ENCODE data around the gene FBXW12. TPM values are rescaled to one million over a fixed set of nuclear protein-coding genes. Genes with fewer than 3 reads are reported as not detected.
A peak's percentile ranks its signal among the peaks of the same experiment; 100 is the strongest.

FBXW12 gene
- total RNA-seq, 2 donors from 2014 or later = not detected

- DNase-seq (no peak), ATAC-seq (no peak)
- H3K9me3 ChIP-seq (ENCODE audit: control insufficient read depth, low read length, poor library complexity, severe bottlenecking) = no peaks in the 10 kb centered on the region
- peaks cover 6% of the 10 kb centered on the region for H3K36me3 Mint-ChIP-seq (ENCODE audit: low read depth)
- H3K27ac Mint-ChIP-seq = no peak overlapping the region
- H3K27me3 Mint-ChIP-seq = peaks cover 42% of the 10 kb centered on the region
- no peaks in the 10 kb centered on the region for H3K4me1 Mint-ChIP-seq
- H3K4me3 Mint-ChIP-seq = no peak overlapping the region
Observed at GRCh38 chr3:48353987-48354386, 18.0 kb upstream of the FBXW12 start.

- no peak for DNase-seq
Observed at GRCh38 chr3:48356419-48356818, 15.6 kb upstream of the FBXW12 start.

GRCh38 chr3:48361928-48362327 is 10.1 kb upstream of the FBXW12 start:
- Mint-ChIP-seq H3K27ac (no peak overlapping the region), H3K27me3 (no peaks in the 10 kb centered on the region), H3K4me3 (no peak overlapping the region), H3K4me1 (no peaks in the 10 kb centered on the region), H3K36me3 (ENCODE audit: low read depth) (no peaks in the 10 kb centered on the region)
- DNase-seq (no peak), ATAC-seq (no peak)
- H3K9me3 ChIP-seq (ENCODE audit: control insufficient read depth, low read length, poor library complexity, severe bottlenecking) = no peaks in the 10 kb centered on the region

More at GRCh38 chr3:48356419-48356818, 15.6 kb upstream of the FBXW12 start:
- H3K36me3 Mint-ChIP-seq (ENCODE audit: low read depth) = peaks cover 6% of the 10 kb centered on the region
- no peaks in the 10 kb centered on the region for H3K4me1 Mint-ChIP-seq
- no peak overlapping the region for H3K4me3 Mint-ChIP-seq
- peaks cover 38% of the 10 kb centered on the region for H3K27me3 Mint-ChIP-seq
- ATAC-seq = no peak
- no peaks in the 10 kb centered on the region for H3K9me3 ChIP-seq (ENCODE audit: control insufficient read depth, low read length, poor library complexity, severe bottlenecking)
- no peak overlapping the region for H3K27ac Mint-ChIP-seq

- DNase-seq (no peak), ATAC-seq (no peak)
- H3K9me3 ChIP-seq (ENCODE audit: control insufficient read depth, low read length, poor library complexity, severe bottlenecking) = no peaks in the 10 kb centered on the region
- Mint-ChIP-seq H3K27me3 (no peaks in the 10 kb centered on the region), H3K4me1 (no peaks in the 10 kb centered on the region), H3K4me3 (no peak overlapping the region), H3K36me3 (ENCODE audit: low read depth) (no peaks in the 10 kb centered on the region), H3K27ac (no peak overlapping the region)
Observed at GRCh38 chr3:48364840-48365239, 7.2 kb upstream of the FBXW12 start.

- H3K9me3 ChIP-seq (ENCODE audit: control insufficient read depth, low read length, poor library complexity, severe bottlenecking) = no peaks in the 10 kb centered on the region
- ATAC-seq (no peak), DNase-seq (no peak)
- H3K27me3 Mint-ChIP-seq = no peaks in the 10 kb centered on the region
- no peak overlapping the region for H3K4me3 Mint-ChIP-seq
- no peak overlapping the region for H3K27ac Mint-ChIP-seq
- no peaks in the 10 kb centered on the region for H3K36me3 Mint-ChIP-seq (ENCODE audit: low read depth)
- peaks cover 6% of the 10 kb centered on the region for H3K4me1 Mint-ChIP-seq
Observed at GRCh38 chr3:48367201-48367600, 4.8 kb upstream of the FBXW12 start.

- ATAC-seq = no peak
- H3K36me3 Mint-ChIP-seq (ENCODE audit: low read depth) = no peaks in the 10 kb centered on the region
- H3K4me1 Mint-ChIP-seq = peaks cover 9% of the 10 kb centered on the region
- H3K27me3 Mint-ChIP-seq = no peaks in the 10 kb centered on the region
- DNase-seq = no peak
- H3K4me3 Mint-ChIP-seq = no peak overlapping the region
- H3K9me3 ChIP-seq (ENCODE audit: control insufficient read depth, low read length, poor library complexity, severe bottlenecking) = no peaks in the 10 kb centered on the region
- H3K27ac Mint-ChIP-seq = peak overlapping the region; percentile 69
Observed at GRCh38 chr3:48369693-48370332, 2.2 kb upstream of the FBXW12 start.

- peaks cover 9% of the 10 kb centered on the region for H3K4me1 Mint-ChIP-seq
- H3K4me3 Mint-ChIP-seq = no peak overlapping the region
Observed at GRCh38 chr3:48370333-48370713, 1.7 kb upstream of the FBXW12 start.

GRCh38 chr3:48372377-48372770 is 355 bp downstream of the FBXW12 start:
- Mint-ChIP-seq H3K27me3 (no peaks in the 10 kb centered on the region), H3K4me1 (peaks cover 9% of the 10 kb centered on the region), H3K27ac (no peak overlapping the region), H3K4me3 (no peak overlapping the region), H3K36me3 (ENCODE audit: low read depth) (no peaks in the 10 kb centered on the region)
- no peak for ATAC-seq
- no peak for DNase-seq
- H3K9me3 ChIP-seq (ENCODE audit: control insufficient read depth, low read length, poor library complexity, severe bottlenecking) = no peaks in the 10 kb centered on the region

More at GRCh38 chr3:48370333-48370713, 1.7 kb upstream of the FBXW12 start:
- no peak overlapping the region for H3K27ac Mint-ChIP-seq
- no peak for ATAC-seq
- no peak for DNase-seq
- no peaks in the 10 kb centered on the region for H3K9me3 ChIP-seq (ENCODE audit: control insufficient read depth, low read length, poor library complexity, severe bottlenecking)
- H3K27me3 Mint-ChIP-seq = no peaks in the 10 kb centered on the region
- no peaks in the 10 kb centered on the region for H3K36me3 Mint-ChIP-seq (ENCODE audit: low read depth)

- peaks cover 9% of the 10 kb centered on the region for H3K4me1 Mint-ChIP-seq
- H3K36me3 Mint-ChIP-seq (ENCODE audit: low read depth) = no peaks in the 10 kb centered on the region
- no peaks in the 10 kb centered on the region for H3K27me3 Mint-ChIP-seq
- no peak for DNase-seq
- no peaks in the 10 kb centered on the region for H3K9me3 ChIP-seq (ENCODE audit: control insufficient read depth, low read length, poor library complexity, severe bottlenecking)
- no peak overlapping the region for H3K4me3 Mint-ChIP-seq
- peak overlapping the region; percentile 49 for H3K27ac Mint-ChIP-seq
- ATAC-seq = no peak
Observed at GRCh38 chr3:48372862-48373435, 930 bp downstream of the FBXW12 start.

GRCh38 chr3:48387634-48388033 is 15.6 kb downstream of the FBXW12 start:
- no peaks in the 10 kb centered on the region for H3K4me1 Mint-ChIP-seq
- no peak overlapping the region for H3K4me3 Mint-ChIP-seq
- no peaks in the 10 kb centered on the region for H3K36me3 Mint-ChIP-seq (ENCODE audit: low read depth)
- DNase-seq = no peak
- no peak for ATAC-seq
- peaks cover 54% of the 10 kb centered on the region for H3K27me3 Mint-ChIP-seq
- H3K9me3 ChIP-seq (ENCODE audit: control insufficient read depth, low read length, poor library complexity, severe bottlenecking) = no peaks in the 10 kb centered on the region
- no peak overlapping the region for H3K27ac Mint-ChIP-seq

- no peak overlapping the region for H3K4me3 Mint-ChIP-seq
- H3K9me3 ChIP-seq (ENCODE audit: control insufficient read depth, low read length, poor library complexity, severe bottlenecking) = no peaks in the 10 kb centered on the region
- DNase-seq (no peak), ATAC-seq (no peak)
- peaks cover 53% of the 10 kb centered on the region for H3K27me3 Mint-ChIP-seq
- no peak overlapping the region for H3K27ac Mint-ChIP-seq
- H3K36me3 Mint-ChIP-seq (ENCODE audit: low read depth) = no peaks in the 10 kb centered on the region
- no peaks in the 10 kb centered on the region for H3K4me1 Mint-ChIP-seq
Observed at GRCh38 chr3:48388966-48389365, 16.9 kb downstream of the FBXW12 start.

- ATAC-seq = no peak
- DNase-seq = no peak
- H3K9me3 ChIP-seq (ENCODE audit: control insufficient read depth, low read length, poor library complexity, severe bottlenecking) = no peaks in the 10 kb centered on the region
- H3K27me3 Mint-ChIP-seq = peaks cover 48% of the 10 kb centered on the region
- H3K27ac Mint-ChIP-seq = no peak overlapping the region
- peaks cover 5% of the 10 kb centered on the region for H3K4me1 Mint-ChIP-seq
- peaks cover 4% of the 10 kb centered on the region for H3K36me3 Mint-ChIP-seq (ENCODE audit: low read depth)
- H3K4me3 Mint-ChIP-seq = no peak overlapping the region
Observed at GRCh38 chr3:48394391-48394790, 22.4 kb downstream of the FBXW12 start.

GRCh38 chr3:48395714-48396113 is 23.7 kb downstream of the FBXW12 start:
- no peak for ATAC-seq
- H3K27ac Mint-ChIP-seq = no peak overlapping the region
- H3K4me1 Mint-ChIP-seq = peaks cover 5% of the 10 kb centered on the region

More at GRCh38 chr3:48395714-48396113, 23.7 kb downstream of the FBXW12 start:
- Mint-ChIP-seq H3K27me3 (peaks cover 61% of the 10 kb centered on the region), H3K36me3 (ENCODE audit: low read depth) (peaks cover 4% of the 10 kb centered on the region), H3K4me3 (no peak overlapping the region)
- no peak for DNase-seq
- no peaks in the 10 kb centered on the region for H3K9me3 ChIP-seq (ENCODE audit: control insufficient read depth, low read length, poor library complexity, severe bottlenecking)

All from T-helper 17 cell (primary cell).